HEK293 (cell line): Measurements from ENCODE around the gene SYNJ2.

Source experiments
- HOXD13 ChIP-seq: sonication (generic); formaldehyde crosslinking; IDR thresholded peaks from 2 replicates; pipeline ENCODE4 v1.8.0; 2022; ENCODE audit warnings: missing genetic modification reagents, borderline replicate concordance
- KLF7 ChIP-seq: fragments of 450-650 bp; formaldehyde crosslinking; IDR thresholded peaks from 2 replicates; pipeline ENCODE4 v1.5.1; 2016; ENCODE audit warnings: missing biosample characterization, missing genetic modification characterization, borderline replicate concordance
- KLF9 ChIP-seq: fragments of 450-650 bp; formaldehyde crosslinking; IDR thresholded peaks from 2 replicates; pipeline ENCODE4 v1.5.1; 2016; ENCODE audit warnings: missing biosample characterization, missing genetic modification characterization, low read depth
- MEIS1 ChIP-seq: sonication (generic); formaldehyde crosslinking; IDR thresholded peaks from 2 replicates; pipeline ENCODE4 v1.8.1; 2022; ENCODE audit warnings: missing genetic modification reagents, mild to moderate bottlenecking, borderline replicate concordance
- REPIN1 ChIP-seq: fragments of 450-650 bp; formaldehyde crosslinking; IDR thresholded peaks from 2 replicates; pipeline ENCODE4 v1.5.1; 2017; ENCODE audit warnings: missing biosample characterization, missing genetic modification characterization, low read depth
- TCF7L2 ChIP-seq: IDR thresholded peaks from 2 replicates; pipeline ENCODE4 v1.6.1; 2011; ENCODE audit warnings: low read depth, mild to moderate bottlenecking, inconsistent platforms, low read length, moderate library complexity, borderline replicate concordance
- ZBTB17 ChIP-seq: fragments of 450-650 bp; formaldehyde crosslinking; IDR thresholded peaks from 2 replicates; pipeline ENCODE4 v1.5.1; 2016; ENCODE audit warnings: missing biosample characterization, missing genetic modification characterization
- ZEB2 ChIP-seq: fragments of 450-650 bp; formaldehyde crosslinking; IDR thresholded peaks from 2 replicates; pipeline ENCODE4 v1.5.1; 2016; ENCODE audit warnings: missing biosample characterization, missing genetic modification characterization
- ZNF112 ChIP-seq: fragments of 450-650 bp; formaldehyde crosslinking; IDR thresholded peaks from 2 replicates; pipeline ENCODE4 v1.5.0; 2017; ENCODE audit warnings: missing biosample characterization, missing genetic modification characterization
- ZNF157 ChIP-seq: fragments of 450-650 bp; formaldehyde crosslinking; IDR thresholded peaks from 2 replicates; pipeline ENCODE4 v1.5.1; 2016; ENCODE audit warnings: missing biosample characterization, missing genetic modification characterization
- ZNF266 ChIP-seq: fragments of 450-650 bp; formaldehyde crosslinking; IDR thresholded peaks from 2 replicates; pipeline ENCODE4 v1.5.1; 2016; ENCODE audit warnings: missing biosample characterization, missing genetic modification characterization, low read depth
- ZNF274 ChIP-seq, 2 experiments: fragments of 200-500 bp in 1 of 2; fragments of 450-650 bp in 1 of 2; sonication (Bioruptor generic) in 1 of 2; formaldehyde crosslinking in 1 of 2; IDR thresholded peaks; 2 replicates each; pipeline versions ENCODE4 v1.5.1 to v1.6.1; 2014 to 2016; ENCODE audit warnings: borderline replicate concordance in 1 of 2, inconsistent platforms in 1 of 2, low read length in 1 of 2, missing biosample characterization in 1 of 2, missing genetic modification characterization in 1 of 2
- ZNF341 ChIP-seq: fragments of 450-650 bp; formaldehyde crosslinking; IDR thresholded peaks from 2 replicates; pipeline ENCODE4; 2016; ENCODE audit warnings: low read depth, missing biosample characterization, missing genetic modification characterization
- ZNF416 ChIP-seq: fragments of 450-650 bp; formaldehyde crosslinking; IDR thresholded peaks from 2 replicates; pipeline ENCODE4 v1.5.1; 2016; ENCODE audit warnings: missing biosample characterization, missing genetic modification characterization
- ZNF423 ChIP-seq: fragments of 450-650 bp; formaldehyde crosslinking; IDR thresholded peaks from 2 replicates; pipeline ENCODE4 v1.5.1; 2016; ENCODE audit warnings: missing biosample characterization, missing genetic modification characterization
- ZNF501 ChIP-seq: fragments of 450-650 bp; formaldehyde crosslinking; IDR thresholded peaks from 2 replicates; pipeline ENCODE4 v1.5.1; 2016; ENCODE audit warnings: missing biosample characterization, missing genetic modification characterization
- ZNF510 ChIP-seq: fragments of 450-650 bp; formaldehyde crosslinking; IDR thresholded peaks from 2 replicates; pipeline ENCODE4 v1.5.1; 2018; ENCODE audit warnings: mild to moderate bottlenecking, missing genetic modification characterization, missing biosample characterization; ENCODE audit not compliant: insufficient replicate concordance
- ZNF529 ChIP-seq: fragments of 450-650 bp; formaldehyde crosslinking; IDR thresholded peaks from 2 replicates; pipeline ENCODE4 v1.5.1; 2017; ENCODE audit warnings: missing genetic modification characterization, missing biosample characterization; ENCODE audit not compliant: insufficient replicate concordance
- ZNF560 ChIP-seq: fragments of 450-650 bp; formaldehyde crosslinking; IDR thresholded peaks from 2 replicates; pipeline ENCODE4 v1.5.1; 2017; ENCODE audit warnings: missing biosample characterization, missing genetic modification characterization, borderline replicate concordance
- ZNF585B ChIP-seq: fragments of 450-650 bp; formaldehyde crosslinking; IDR thresholded peaks from 2 replicates; pipeline ENCODE4 v1.5.1; 2016; ENCODE audit warnings: missing biosample characterization, missing genetic modification characterization
- ZNF626 ChIP-seq: fragments of 450-650 bp; sonication (Bioruptor Pico); formaldehyde crosslinking; IDR thresholded peaks from 2 replicates; pipeline ENCODE4 v1.5.1; 2018; ENCODE audit warnings: missing biosample characterization, missing genetic modification characterization, inconsistent platforms
- ZNF658 ChIP-seq: fragments of 450-650 bp; formaldehyde crosslinking; IDR thresholded peaks from 2 replicates; pipeline ENCODE4; 2016; ENCODE audit warnings: missing biosample characterization, missing genetic modification characterization
- ZNF777 ChIP-seq: fragments of 450-650 bp; formaldehyde crosslinking; IDR thresholded peaks from 2 replicates; pipeline ENCODE4 v1.5.1; 2017; ENCODE audit warnings: missing biosample characterization, missing genetic modification characterization, borderline replicate concordance
- TF ChIP-seq, protein P1 (sequence below): fragments of 450-650 bp; formaldehyde crosslinking; IDR thresholded peaks from 2 replicates; pipeline ENCODE4 v1.5.1; 2017; ENCODE audit warnings: missing biosample characterization, missing genetic modification characterization
- TF ChIP-seq, protein P2 (sequence below): fragments of 450-650 bp; formaldehyde crosslinking; IDR thresholded peaks from 2 replicates; pipeline ENCODE4 v1.5.1; 2016; ENCODE audit warnings: missing biosample characterization, missing genetic modification characterization, borderline replicate concordance
- TF ChIP-seq, protein P3 (sequence below): fragments of 450-650 bp; formaldehyde crosslinking; IDR thresholded peaks from 2 replicates; pipeline ENCODE4 v1.5.1; 2016; ENCODE audit warnings: missing biosample characterization, missing genetic modification characterization
- TF ChIP-seq, protein P4 (sequence below): fragments of 450-650 bp; formaldehyde crosslinking; IDR thresholded peaks from 2 replicates; pipeline ENCODE4 v1.5.1; 2017; ENCODE audit warnings: missing biosample characterization, missing genetic modification characterization
- TF ChIP-seq, protein P5 (sequence below): fragments of 450-650 bp; formaldehyde crosslinking; IDR thresholded peaks from 2 replicates; pipeline ENCODE4 v1.5.1; 2016; ENCODE audit warnings: missing biosample characterization, missing genetic modification characterization
- TF ChIP-seq, protein P6 (sequence below): sonication (generic); formaldehyde crosslinking; IDR thresholded peaks from 2 replicates; pipeline ENCODE4 v1.8.1; 2022; ENCODE audit warnings: mild to moderate bottlenecking, moderate library complexity, missing genetic modification reagents

Gene SYNJ2

DNA sequence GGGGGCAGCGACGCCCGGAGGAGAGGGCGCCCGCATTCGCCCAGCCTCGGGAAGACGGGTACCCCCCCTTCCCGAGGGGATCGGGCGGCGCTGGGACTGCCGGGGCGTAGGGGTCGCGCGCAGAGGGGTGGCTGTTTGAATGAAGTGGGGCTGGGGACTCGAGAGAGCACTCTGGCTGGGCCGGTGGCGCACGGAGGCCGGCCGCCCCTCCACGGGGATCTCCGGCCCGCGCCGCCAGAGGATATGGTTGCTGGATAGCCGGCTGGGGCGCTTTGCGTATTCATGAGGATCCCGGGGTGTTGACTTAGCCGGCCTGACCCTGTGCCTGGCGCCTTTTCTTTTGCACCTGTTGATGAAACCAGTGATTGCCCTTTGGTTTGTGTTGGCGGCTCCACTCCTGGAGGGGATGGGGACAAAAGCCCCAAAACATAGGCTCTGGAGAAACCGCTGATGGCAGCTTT lies 469 bp downstream of the SYNJ2 start (continued):
- TF ChIP-seq ZBTB17 (tag by site-specific recombination): no peak
- TF ChIP-seq ZNF423 (tag by site-specific recombination): no peak
- TF ChIP-seq ZNF560 (tag by site-specific recombination): no peak
- TF ChIP-seq KLF9: no peak
- TF ChIP-seq ZNF585B (tag by site-specific recombination): no peak
- TF ChIP-seq, protein P1, sequence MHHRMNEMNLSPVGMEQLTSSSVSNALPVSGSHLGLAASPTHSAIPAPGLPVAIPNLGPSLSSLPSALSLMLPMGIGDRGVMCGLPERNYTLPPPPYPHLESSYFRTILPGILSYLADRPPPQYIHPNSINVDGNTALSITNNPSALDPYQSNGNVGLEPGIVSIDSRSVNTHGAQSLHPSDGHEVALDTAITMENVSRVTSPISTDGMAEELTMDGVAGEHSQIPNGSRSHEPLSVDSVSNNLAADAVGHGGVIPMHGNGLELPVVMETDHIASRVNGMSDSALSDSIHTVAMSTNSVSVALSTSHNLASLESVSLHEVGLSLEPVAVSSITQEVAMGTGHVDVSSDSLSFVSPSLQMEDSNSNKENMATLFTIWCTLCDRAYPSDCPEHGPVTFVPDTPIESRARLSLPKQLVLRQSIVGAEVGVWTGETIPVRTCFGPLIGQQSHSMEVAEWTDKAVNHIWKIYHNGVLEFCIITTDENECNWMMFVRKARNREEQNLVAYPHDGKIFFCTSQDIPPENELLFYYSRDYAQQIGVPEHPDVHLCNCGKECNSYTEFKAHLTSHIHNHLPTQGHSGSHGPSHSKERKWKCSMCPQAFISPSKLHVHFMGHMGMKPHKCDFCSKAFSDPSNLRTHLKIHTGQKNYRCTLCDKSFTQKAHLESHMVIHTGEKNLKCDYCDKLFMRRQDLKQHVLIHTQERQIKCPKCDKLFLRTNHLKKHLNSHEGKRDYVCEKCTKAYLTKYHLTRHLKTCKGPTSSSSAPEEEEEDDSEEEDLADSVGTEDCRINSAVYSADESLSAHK: no peak
- TF ChIP-seq ZNF157: no peak
- TF ChIP-seq, protein P2, sequence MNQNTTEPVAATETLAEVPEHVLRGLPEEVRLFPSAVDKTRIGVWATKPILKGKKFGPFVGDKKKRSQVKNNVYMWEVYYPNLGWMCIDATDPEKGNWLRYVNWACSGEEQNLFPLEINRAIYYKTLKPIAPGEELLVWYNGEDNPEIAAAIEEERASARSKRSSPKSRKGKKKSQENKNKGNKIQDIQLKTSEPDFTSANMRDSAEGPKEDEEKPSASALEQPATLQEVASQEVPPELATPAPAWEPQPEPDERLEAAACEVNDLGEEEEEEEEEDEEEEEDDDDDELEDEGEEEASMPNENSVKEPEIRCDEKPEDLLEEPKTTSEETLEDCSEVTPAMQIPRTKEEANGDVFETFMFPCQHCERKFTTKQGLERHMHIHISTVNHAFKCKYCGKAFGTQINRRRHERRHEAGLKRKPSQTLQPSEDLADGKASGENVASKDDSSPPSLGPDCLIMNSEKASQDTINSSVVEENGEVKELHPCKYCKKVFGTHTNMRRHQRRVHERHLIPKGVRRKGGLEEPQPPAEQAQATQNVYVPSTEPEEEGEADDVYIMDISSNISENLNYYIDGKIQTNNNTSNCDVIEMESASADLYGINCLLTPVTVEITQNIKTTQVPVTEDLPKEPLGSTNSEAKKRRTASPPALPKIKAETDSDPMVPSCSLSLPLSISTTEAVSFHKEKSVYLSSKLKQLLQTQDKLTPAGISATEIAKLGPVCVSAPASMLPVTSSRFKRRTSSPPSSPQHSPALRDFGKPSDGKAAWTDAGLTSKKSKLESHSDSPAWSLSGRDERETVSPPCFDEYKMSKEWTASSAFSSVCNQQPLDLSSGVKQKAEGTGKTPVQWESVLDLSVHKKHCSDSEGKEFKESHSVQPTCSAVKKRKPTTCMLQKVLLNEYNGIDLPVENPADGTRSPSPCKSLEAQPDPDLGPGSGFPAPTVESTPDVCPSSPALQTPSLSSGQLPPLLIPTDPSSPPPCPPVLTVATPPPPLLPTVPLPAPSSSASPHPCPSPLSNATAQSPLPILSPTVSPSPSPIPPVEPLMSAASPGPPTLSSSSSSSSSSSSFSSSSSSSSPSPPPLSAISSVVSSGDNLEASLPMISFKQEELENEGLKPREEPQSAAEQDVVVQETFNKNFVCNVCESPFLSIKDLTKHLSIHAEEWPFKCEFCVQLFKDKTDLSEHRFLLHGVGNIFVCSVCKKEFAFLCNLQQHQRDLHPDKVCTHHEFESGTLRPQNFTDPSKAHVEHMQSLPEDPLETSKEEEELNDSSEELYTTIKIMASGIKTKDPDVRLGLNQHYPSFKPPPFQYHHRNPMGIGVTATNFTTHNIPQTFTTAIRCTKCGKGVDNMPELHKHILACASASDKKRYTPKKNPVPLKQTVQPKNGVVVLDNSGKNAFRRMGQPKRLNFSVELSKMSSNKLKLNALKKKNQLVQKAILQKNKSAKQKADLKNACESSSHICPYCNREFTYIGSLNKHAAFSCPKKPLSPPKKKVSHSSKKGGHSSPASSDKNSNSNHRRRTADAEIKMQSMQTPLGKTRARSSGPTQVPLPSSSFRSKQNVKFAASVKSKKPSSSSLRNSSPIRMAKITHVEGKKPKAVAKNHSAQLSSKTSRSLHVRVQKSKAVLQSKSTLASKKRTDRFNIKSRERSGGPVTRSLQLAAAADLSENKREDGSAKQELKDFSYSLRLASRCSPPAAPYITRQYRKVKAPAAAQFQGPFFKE (tag by site-specific recombination): no peak
- no peak for TF ChIP-seq REPIN1 (tag by site-specific recombination)
- TF ChIP-seq, protein P3, sequence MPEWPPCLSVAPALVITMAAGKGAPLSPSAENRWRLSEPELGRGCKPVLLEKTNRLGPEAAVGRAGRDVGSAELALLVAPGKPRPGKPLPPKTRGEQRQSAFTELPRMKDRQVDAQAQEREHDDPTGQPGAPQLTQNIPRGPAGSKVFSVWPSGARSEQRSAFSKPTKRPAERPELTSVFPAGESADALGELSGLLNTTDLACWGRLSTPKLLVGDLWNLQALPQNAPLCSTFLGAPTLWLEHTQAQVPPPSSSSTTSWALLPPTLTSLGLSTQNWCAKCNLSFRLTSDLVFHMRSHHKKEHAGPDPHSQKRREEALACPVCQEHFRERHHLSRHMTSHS: no peak
- no peak for TF ChIP-seq ZNF626 (tag by site-specific recombination)
- TF ChIP-seq MEIS1 (CRISPR knock-in tag): no peak
- TF ChIP-seq ZNF341: no peak
- no peak for TF ChIP-seq ZNF777 (tag by site-specific recombination)
- no peak for TF ChIP-seq KLF7
- no peak for TF ChIP-seq ZNF510 (tag by site-specific recombination)
- TF ChIP-seq ZNF529 (tag by site-specific recombination): no peak
- TF ChIP-seq, protein P4, sequence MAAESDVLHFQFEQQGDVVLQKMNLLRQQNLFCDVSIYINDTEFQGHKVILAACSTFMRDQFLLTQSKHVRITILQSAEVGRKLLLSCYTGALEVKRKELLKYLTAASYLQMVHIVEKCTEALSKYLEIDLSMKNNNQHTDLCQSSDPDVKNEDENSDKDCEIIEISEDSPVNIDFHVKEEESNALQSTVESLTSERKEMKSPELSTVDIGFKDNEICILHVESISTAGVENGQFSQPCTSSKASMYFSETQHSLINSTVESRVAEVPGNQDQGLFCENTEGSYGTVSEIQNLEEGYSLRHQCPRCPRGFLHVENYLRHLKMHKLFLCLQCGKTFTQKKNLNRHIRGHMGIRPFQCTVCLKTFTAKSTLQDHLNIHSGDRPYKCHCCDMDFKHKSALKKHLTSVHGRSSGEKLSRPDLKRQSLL (tag by site-specific recombination): no peak
- 0 out of 2 replicates have a peak, but pooled peaks have one; percentile 37 for TF ChIP-seq ZNF501
- TF ChIP-seq, protein P5, sequence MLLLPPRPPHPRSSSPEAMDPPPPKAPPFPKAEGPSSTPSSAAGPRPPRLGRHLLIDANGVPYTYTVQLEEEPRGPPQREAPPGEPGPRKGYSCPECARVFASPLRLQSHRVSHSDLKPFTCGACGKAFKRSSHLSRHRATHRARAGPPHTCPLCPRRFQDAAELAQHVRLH (tag by site-specific recombination): no peak
- TF ChIP-seq ZNF112 (tag by site-specific recombination): no peak
- TF ChIP-seq ZNF658: no peak
- no peak for TF ChIP-seq TCF7L2
- TF ChIP-seq, protein P6, sequence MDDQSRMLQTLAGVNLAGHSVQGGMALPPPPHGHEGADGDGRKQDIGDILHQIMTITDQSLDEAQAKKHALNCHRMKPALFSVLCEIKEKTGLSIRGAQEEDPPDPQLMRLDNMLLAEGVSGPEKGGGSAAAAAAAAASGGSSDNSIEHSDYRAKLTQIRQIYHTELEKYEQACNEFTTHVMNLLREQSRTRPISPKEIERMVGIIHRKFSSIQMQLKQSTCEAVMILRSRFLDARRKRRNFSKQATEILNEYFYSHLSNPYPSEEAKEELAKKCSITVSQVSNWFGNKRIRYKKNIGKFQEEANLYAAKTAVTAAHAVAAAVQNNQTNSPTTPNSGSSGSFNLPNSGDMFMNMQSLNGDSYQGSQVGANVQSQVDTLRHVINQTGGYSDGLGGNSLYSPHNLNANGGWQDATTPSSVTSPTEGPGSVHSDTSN (CRISPR knock-in tag): 0 out of 2 replicates have a peak, but pooled peaks have one; percentile 1
- TF ChIP-seq ZNF266 (tag by site-specific recombination): no peak; the same call in 1 of the 2 replicates
- TF ChIP-seq HOXD13 (CRISPR knock-in tag): no peak
- no peak for TF ChIP-seq ZEB2 (tag by site-specific recombination)
- no peak for TF ChIP-seq ZNF274 (IDR thresholded peaks at IDR 0.05; ENCODE audit: low read length)
- TF ChIP-seq ZNF274 (tag by site-specific recombination; IDR thresholded peaks at IDR 0.05; ENCODE audit: borderline replicate concordance): no peak
- TF ChIP-seq ZNF416 (tag by site-specific recombination): no peak
